Progenitor cell of endocrine pancreas (in vitro differentiated cells): ENCODE measurements around the gene PRKAA2. TPM values are rescaled to one million over a fixed set of nuclear protein-coding genes. Genes with fewer than 3 reads are reported as not detected.
A peak's percentile ranks its signal among the peaks of the same experiment; 100 is the strongest.

Source experiments
- DNase-seq: peaks from one replicate; pipeline ENCODE4 v3.0.0; 2021; ENCODE audit warnings: low spot score; ENCODE audit not compliant: unreplicated experiment
- H3K27ac Mint-ChIP-seq: 2 replicates; pipeline ENCODE4 v1.8.0; 2021; ENCODE audit warnings: mild to moderate bottlenecking, moderate library complexity, mixed read lengths
- H3K27me3 Mint-ChIP-seq: 2 replicates; pipeline ENCODE4 v1.8.0; 2021; ENCODE audit warnings: mixed read lengths
- H3K36me3 Mint-ChIP-seq: 2 replicates; pipeline ENCODE4 v1.8.0; 2022; ENCODE audit warnings: mixed read lengths; ENCODE audit not compliant: insufficient read depth
- H3K4me1 Mint-ChIP-seq: 2 replicates; pipeline ENCODE4 v1.8.0; 2021; ENCODE audit warnings: low read depth, mixed read lengths
- H3K4me3 Mint-ChIP-seq: 2 replicates; pipeline ENCODE4 v1.8.0; 2021; ENCODE audit warnings: low read depth, mild to moderate bottlenecking, moderate library complexity, mixed read lengths
- H3K9me3 Mint-ChIP-seq: 2 replicates; pipeline ENCODE4 v1.8.0; 2021; ENCODE audit warnings: low read depth, mixed read lengths
- CTCF ChIP-seq: fragments of 200-600 bp; sonication (generic); IDR thresholded peaks from one replicate; pipeline ENCODE4 v1.5.0; 2021; ENCODE audit warnings: antibody characterized with exemption, mild to moderate bottlenecking; ENCODE audit not compliant: unreplicated experiment
- total RNA-seq: library from RNA; stranded (reverse); gene quantifications from 2 replicates; pipeline ENCODE4 v1.2.1, GENCODE V29; 2021

The PRKAA2 gene
- total RNA-seq, 1 donor from 2014 or later = 8.6 TPM

- Mint-ChIP-seq H3K4me3 (peak overlapping the region; percentile 69), H3K36me3 (no peaks in the 10 kb centered on the region), H3K9me3 (no peaks in the 10 kb centered on the region), H3K4me1 (peaks cover 17% of the 10 kb centered on the region), H3K27me3 (peaks cover 3% of the 10 kb centered on the region), H3K27ac (peak overlapping the region; percentile 22)
- no peak for TF ChIP-seq CTCF
- DNase-seq = no peak
Observed at GRCh38 chr1:56645677-56646305, 677 bp downstream of the PRKAA2 start.

GRCh38 chr1:56646611-56647010 is 1.5 kb downstream of the PRKAA2 start:
- Mint-ChIP-seq H3K27me3 (peaks cover 3% of the 10 kb centered on the region), H3K4me1 (peaks cover 17% of the 10 kb centered on the region), H3K36me3 (no peaks in the 10 kb centered on the region), H3K4me3 (peak overlapping the region; percentile 69), H3K27ac (no peak overlapping the region), H3K9me3 (no peaks in the 10 kb centered on the region)
- no peak for TF ChIP-seq CTCF
- no peak for DNase-seq

GRCh38 chr1:56647106-56647505 is 2.0 kb downstream of the PRKAA2 start:
- Mint-ChIP-seq H3K4me3 (peak overlapping the region; percentile 16), H3K36me3 (no peaks in the 10 kb centered on the region), H3K4me1 (peaks cover 17% of the 10 kb centered on the region), H3K9me3 (no peaks in the 10 kb centered on the region), H3K27ac (no peak overlapping the region), H3K27me3 (peaks cover 3% of the 10 kb centered on the region)
- DNase-seq = no peak
- no peak for TF ChIP-seq CTCF

GRCh38 chr1:56648546-56648945 is 3.4 kb downstream of the PRKAA2 start:
- Mint-ChIP-seq H3K36me3 (no peaks in the 10 kb centered on the region), H3K4me3 (no peak overlapping the region), H3K27me3 (no peaks in the 10 kb centered on the region), H3K27ac (no peak overlapping the region), H3K9me3 (no peaks in the 10 kb centered on the region), H3K4me1 (peaks cover 17% of the 10 kb centered on the region)
- no peak for DNase-seq
- TF ChIP-seq CTCF = no peak

- no peaks in the 10 kb centered on the region for H3K4me1 Mint-ChIP-seq
- H3K27ac Mint-ChIP-seq = no peak overlapping the region
- TF ChIP-seq CTCF = no peak
- H3K27me3 Mint-ChIP-seq = no peaks in the 10 kb centered on the region
- H3K36me3 Mint-ChIP-seq = peaks cover 21% of the 10 kb centered on the region
- no peak overlapping the region for H3K4me3 Mint-ChIP-seq
- peaks cover 26% of the 10 kb centered on the region for H3K9me3 Mint-ChIP-seq
- DNase-seq = no peak
Observed at GRCh38 chr1:56654126-56654923, 9.2 kb downstream of the PRKAA2 start.
